ENCODE data around the gene SKIC8.

Gene SKIC8

DNA sequence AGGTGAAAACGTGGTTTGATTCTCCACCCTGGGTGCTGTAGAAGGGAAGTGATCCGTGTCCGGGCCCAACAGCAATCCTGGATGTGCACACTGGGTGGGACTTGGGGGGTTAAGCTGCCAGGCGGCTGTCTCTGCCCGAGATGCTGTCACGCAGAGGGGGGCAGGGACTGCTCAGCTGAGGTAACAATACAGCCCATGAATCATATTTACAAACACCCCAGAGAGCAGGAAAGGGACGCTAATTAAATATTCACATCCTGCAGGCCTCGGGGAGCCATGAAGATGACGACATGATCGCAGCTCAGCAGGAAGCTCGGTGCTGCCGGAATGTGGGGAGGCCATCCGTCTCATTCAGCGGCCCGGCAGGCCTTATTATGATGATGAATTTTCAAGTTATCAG, 22.8 kb upstream of the SKIC8 start:
- TF ChIP-seq, protein P1, sequence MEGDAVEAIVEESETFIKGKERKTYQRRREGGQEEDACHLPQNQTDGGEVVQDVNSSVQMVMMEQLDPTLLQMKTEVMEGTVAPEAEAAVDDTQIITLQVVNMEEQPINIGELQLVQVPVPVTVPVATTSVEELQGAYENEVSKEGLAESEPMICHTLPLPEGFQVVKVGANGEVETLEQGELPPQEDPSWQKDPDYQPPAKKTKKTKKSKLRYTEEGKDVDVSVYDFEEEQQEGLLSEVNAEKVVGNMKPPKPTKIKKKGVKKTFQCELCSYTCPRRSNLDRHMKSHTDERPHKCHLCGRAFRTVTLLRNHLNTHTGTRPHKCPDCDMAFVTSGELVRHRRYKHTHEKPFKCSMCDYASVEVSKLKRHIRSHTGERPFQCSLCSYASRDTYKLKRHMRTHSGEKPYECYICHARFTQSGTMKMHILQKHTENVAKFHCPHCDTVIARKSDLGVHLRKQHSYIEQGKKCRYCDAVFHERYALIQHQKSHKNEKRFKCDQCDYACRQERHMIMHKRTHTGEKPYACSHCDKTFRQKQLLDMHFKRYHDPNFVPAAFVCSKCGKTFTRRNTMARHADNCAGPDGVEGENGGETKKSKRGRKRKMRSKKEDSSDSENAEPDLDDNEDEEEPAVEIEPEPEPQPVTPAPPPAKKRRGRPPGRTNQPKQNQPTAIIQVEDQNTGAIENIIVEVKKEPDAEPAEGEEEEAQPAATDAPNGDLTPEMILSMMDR (conservative IDR thresholded peaks at IDR 0.05; ENCODE audit: low read depth, low read length), result no peak
- DNase-seq (ENCODE audit: low read depth), result peak; percentile 73
- no peak overlapping the region for H3K4me3 ChIP-seq (ENCODE audit: low read depth, low read length)

DNA sequence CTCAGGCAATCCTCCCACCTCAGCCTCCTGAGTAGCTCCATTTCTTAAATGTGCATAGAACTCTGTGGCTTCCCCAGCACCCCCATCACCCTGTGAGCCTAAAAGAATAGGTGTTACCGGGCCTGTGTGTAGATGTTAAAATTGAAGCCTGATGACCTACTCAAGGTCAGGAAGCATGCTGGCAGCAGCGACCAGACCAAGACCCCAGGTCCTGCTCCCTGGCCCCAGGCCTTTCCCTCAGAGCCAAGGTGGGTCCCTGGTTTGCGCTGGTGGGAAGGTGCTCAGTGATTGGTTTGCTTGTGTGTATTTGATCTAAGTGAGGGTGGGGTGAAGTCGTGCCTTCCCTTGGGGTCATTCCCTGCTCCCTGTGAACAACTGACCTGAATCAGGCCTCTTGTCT, 22.4 kb upstream of the SKIC8 start:
- DNase-seq (ENCODE audit: low read depth), result no peak
- H3K4me3 ChIP-seq (ENCODE audit: low read depth, low read length), result no peak overlapping the region
- TF ChIP-seq, protein P1 (conservative IDR thresholded peaks at IDR 0.05; ENCODE audit: low read depth, low read length), result no peak

DNA sequence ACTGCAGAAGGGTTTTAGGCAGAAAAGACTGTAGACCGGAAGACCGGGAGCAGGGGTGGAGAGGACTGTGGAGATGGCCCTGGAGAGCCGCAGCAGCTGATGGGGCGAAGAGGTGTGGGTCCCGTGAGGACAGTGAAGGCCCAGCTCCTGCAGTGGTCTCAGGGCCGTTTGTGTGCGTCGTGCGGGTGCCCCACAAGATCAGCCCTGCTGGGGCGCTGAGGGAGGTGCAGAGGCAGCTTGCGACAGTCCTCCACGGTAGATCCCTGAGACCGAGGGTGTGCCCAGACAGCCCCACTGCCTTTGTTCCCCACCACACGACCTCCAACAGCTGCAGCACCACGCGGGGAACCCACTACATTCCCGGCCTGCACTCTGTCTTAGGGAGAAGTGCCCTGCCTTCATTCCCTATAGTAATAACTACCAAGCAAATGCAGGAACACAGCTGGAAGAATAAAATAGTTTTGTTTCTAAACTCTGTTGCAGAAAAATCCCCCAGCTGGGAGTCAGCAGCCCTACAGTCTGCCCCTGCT, 21.7 kb upstream of the SKIC8 start:
- DNase-seq (ENCODE audit: low read depth), result no peak
- TF ChIP-seq, protein P1 (conservative IDR thresholded peaks at IDR 0.05; ENCODE audit: low read depth, low read length), result no peak
- no peak overlapping the region for H3K4me3 ChIP-seq (ENCODE audit: low read depth, low read length)

DNA sequence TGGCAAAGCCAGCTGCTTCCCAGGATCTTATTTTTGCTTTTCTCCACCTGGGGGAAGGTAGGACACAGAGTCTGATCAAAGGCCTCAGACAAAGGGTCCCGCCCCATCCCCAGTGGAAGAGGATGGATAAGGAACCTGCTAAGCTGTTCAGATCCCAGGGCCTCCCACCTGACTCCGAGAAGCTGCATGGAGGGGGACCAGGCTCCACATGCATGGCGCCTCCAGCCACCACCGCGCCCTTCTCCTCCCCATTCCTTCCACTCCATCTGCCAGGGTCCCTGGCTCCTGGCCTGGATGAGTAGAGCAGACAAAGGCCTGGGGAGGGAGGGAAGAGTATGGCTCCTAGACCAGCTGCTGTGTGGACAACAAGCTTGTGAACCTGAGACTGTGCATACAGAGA, 20.8 kb upstream of the SKIC8 start:
- TF ChIP-seq, protein P1 (conservative IDR thresholded peaks at IDR 0.05; ENCODE audit: low read depth, low read length), result no peak
- no peak for DNase-seq (ENCODE audit: low read depth)
- no peak overlapping the region for H3K4me3 ChIP-seq (ENCODE audit: low read depth, low read length)

DNA sequence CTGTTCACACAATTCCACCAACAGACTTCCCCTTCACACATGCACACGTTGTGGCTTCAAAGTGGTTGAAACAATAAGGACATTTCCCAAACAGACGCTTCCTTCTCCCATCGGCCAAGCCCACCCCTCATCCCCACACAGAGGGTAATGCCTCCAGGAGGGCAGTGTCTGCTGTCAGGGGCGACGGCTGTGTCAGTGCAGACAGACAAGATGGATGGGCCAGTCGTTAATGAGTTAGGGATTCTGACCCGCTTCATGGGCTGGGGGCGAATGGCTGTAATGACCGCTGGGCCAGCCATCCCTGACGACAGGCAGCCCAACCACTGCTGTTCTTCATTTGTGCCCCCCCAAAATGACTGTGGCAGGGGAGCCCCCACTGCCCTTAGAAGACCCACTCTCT, 20.2 kb upstream of the SKIC8 start:
- TF ChIP-seq, protein P1 (conservative IDR thresholded peaks at IDR 0.05; ENCODE audit: low read depth, low read length), result no peak
- DNase-seq (ENCODE audit: low read depth), result no peak
- no peak overlapping the region for H3K4me3 ChIP-seq (ENCODE audit: low read depth, low read length)

DNA sequence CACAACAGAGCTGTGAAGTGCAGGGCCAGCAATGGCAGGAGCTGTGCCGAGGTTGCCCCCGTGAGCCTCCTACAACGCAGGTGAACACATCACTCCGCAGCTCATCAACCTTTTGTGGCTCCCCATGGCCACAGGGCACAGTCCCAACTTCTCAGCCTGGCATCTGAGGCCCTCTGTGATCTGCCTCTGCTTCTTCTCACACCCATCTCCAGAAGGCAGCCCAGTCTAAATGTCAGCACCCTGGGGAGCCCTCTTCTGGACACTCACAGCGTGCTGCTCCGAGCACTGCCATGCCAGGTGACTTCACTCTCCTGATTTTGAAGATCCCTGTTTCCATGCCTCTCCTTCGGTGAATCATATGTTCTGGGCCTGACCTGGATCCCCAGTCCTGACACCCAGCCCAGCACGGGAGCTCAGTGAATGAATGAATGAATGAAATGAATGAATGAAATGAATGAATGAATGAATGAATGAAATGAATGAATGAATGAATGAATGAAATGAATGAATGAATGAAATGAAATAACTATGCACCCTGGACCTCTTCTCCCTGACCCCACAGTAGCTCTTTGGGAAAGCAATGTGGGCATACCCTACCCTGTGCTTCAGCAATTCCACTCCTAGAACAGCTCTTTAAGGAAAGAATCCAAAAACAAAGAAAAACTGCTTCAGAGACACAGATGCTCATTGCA, 17.9 kb upstream of the SKIC8 start:
- no peak for DNase-seq (ENCODE audit: low read depth)
- H3K4me3 ChIP-seq (ENCODE audit: low read depth, low read length), result no peak overlapping the region
- TF ChIP-seq, protein P1 (conservative IDR thresholded peaks at IDR 0.05; ENCODE audit: low read depth, low read length), result peak; percentile 37
